Gastrocnemius medialis (tissue), 4 donors: ENCODE results near the gene PIN4.

ENCODE experiments used
- POLR2A ChIP-seq, 2 donors: fragments of 450-650 bp; IDR thresholded peaks; one replicate each; pipeline ENCODE4 v1.6.1; 2017; ENCODE audit warnings: antibody characterized with exemption in 2 of 2, mild to moderate bottlenecking in 2 of 2, moderate library complexity in 2 of 2
- TF ChIP-seq, protein P1 (sequence below), 5 experiments: fragments of 450-650 bp in 3 of 5; fragments of 200-600 bp in 2 of 5; sonication (generic) in 2 of 5; IDR thresholded peaks in 4 of 5; conservative IDR thresholded peaks in 1 of 5; 1 replicate in 4 of 5; 2 replicates in 1 of 5; pipeline ENCODE4 v1.5.1; 2016 to 2019; ENCODE audit warnings: antibody characterized with exemption in 5 of 5, mild to moderate bottlenecking in 3 of 5, moderate library complexity in 3 of 5

DNA sequence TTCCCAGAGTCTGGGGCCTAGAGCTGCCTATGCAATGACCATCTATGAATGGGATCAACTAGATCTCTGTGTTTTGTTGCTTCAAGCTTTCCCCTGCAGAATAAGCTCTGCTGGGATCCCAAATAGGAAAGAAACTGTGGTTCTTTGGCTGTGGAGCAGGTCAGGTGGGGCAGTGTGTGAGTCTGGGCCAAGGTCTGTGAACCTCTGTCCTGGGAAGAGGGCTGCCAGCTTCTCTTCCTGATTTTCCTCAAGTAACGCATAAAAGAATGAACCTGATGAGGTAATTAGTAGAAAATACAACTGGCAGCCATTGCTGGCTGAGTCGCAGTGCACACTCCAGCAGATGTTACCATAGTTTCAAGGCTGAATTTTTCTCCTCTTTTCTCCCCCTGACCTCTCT lies 4.6 kb upstream of the PIN4 start:
- TF ChIP-seq, protein P1, sequence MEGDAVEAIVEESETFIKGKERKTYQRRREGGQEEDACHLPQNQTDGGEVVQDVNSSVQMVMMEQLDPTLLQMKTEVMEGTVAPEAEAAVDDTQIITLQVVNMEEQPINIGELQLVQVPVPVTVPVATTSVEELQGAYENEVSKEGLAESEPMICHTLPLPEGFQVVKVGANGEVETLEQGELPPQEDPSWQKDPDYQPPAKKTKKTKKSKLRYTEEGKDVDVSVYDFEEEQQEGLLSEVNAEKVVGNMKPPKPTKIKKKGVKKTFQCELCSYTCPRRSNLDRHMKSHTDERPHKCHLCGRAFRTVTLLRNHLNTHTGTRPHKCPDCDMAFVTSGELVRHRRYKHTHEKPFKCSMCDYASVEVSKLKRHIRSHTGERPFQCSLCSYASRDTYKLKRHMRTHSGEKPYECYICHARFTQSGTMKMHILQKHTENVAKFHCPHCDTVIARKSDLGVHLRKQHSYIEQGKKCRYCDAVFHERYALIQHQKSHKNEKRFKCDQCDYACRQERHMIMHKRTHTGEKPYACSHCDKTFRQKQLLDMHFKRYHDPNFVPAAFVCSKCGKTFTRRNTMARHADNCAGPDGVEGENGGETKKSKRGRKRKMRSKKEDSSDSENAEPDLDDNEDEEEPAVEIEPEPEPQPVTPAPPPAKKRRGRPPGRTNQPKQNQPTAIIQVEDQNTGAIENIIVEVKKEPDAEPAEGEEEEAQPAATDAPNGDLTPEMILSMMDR (IDR thresholded peaks at IDR 0.05 in 4 of 5, conservative IDR thresholded peaks at IDR 0.05 in 1 of 5) = no peak
- no peak for TF ChIP-seq POLR2A (IDR thresholded peaks at IDR 0.05)
